ENCODE results near the gene FNDC3A.

DNA sequence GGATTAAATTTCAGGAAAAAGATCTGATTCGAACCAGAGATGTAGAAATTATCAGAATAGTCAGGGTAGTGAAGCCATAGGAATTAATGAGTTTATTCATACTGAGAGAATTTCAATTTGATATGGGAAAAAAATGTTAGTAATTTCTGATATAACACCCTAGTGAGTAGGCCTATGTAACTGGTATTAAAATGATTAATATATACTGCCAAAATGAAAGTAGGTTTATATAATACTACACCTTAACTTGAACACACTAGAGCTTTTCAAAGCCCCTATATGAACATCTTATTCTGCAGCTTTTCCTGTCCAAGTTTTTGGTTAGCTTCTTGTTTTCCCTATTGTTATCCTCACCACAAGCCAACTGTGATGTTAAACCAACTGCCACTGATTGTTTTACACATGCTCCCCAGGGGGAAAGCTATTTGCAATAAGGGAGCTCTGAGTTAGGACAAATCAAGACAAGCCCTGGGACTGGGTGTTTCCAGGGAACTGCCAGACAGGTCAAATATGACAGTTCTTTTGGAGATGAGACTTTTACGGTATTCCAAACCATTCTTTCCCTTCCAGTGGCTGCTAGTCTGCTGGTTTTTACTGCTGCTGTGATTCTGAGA, 45.3 kb downstream of the FNDC3A start:
- no peak for TF ChIP-seq POLR2A (IDR thresholded peaks at IDR 0.05; ENCODE audit: low read depth)
- TF ChIP-seq CTCF (IDR thresholded peaks at IDR 0.05): no peak
- TF ChIP-seq POLR2AphosphoS5 (IDR thresholded peaks at IDR 0.05): no peak
- no peak for TF ChIP-seq EP300 (IDR thresholded peaks at IDR 0.05)

All from esophagus muscularis mucosa (tissue), 4 donors.